Suppressor macrophage treated with lipopolysaccharide for 1 hour (primary cell): ENCODE data around the gene EFNA1.
"Not testable (repeated sequence)": the region's sequence is repeated elsewhere in the genome, so short reads cannot be mapped to it uniquely, and the experiment has no call there.

ENCODE experiments used
- DNase-seq, 3 donors: peaks; one replicate each; pipeline ENCODE4 v3.0.0-alpha.2; 2020 to 2022

EFNA1 gene

DNA sequence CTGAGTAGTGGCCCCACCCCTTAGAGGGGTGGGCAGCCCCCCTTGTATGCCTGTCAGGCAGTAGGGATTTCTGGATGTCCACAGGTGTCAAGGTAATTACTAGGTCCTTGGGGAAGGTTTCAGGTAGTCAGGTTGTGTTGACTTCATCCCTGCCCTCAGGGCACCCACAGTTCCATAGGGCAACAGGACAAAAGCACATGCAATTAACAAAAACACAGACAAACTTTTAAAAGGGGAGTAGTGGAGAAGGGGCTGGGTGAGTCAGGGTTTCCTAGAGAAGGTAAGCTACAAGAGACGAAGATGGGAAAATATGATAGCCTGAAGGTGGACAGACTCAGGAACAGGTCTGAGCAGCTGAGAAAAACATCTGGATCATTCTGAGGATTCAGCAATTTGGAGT, 31.3 kb downstream of the EFNA1 start:
- DNase-seq: no peak

DNA sequence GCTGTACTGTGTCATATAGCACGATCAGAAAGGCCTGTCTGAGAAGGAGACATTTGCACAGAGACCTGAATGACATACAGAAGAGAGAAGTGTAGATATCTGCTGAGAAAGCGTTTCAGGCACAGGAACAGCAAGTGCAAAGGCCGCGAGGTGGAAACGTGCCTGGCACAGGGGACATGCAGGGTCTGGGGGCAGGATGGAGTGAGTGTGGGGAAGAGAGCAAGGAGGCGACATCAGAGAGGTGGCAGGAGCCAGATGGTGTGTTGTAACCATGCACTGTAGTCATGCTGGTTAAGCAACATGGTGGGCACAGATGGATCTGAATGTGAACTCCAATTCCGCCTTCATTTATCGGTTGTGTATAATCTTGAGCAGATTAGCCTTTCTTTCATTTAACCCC, 32.5 kb downstream of the EFNA1 start:
- DNase-seq: no peak

DNA sequence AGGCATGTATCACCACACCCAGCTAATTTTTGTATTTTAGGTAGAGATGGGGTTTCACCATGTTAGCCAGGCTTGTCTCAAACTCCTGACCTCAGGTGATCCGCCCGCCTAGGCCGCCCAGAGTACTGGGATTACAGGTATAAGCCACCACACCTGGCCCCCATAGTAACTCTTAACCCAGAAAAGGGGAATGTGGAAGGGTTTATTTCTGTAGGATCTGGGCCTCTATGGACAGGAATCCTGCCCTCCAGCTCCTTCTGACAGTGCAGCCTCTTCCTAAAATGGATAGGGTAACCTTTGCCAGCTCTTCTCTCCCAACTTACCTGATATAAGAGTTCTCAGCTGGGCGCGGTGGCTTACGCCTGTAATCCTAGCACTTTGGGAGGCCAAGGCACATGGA, 35.0 kb downstream of the EFNA1 start:
- DNase-seq: not testable (repeated sequence)

DNA sequence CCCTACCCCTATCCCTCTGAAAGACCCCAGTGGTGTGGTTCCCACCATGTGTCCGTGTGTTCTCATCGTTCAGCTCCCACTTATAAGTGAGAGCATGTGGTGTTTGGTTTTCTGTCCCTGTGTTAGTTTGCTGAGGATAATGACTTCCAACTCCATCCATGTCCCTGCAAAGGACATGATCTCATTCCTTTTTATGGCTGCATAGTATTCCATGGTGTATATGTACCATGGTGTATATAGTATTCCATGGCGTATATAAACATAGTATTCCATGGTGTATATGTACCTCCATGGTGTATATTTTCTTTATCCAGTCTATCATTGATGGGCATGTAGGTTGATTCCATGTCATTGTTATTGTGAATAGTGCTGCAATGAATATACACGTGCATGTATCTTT, 36.1 kb downstream of the EFNA1 start:
- DNase-seq: not testable (repeated sequence)

DNA sequence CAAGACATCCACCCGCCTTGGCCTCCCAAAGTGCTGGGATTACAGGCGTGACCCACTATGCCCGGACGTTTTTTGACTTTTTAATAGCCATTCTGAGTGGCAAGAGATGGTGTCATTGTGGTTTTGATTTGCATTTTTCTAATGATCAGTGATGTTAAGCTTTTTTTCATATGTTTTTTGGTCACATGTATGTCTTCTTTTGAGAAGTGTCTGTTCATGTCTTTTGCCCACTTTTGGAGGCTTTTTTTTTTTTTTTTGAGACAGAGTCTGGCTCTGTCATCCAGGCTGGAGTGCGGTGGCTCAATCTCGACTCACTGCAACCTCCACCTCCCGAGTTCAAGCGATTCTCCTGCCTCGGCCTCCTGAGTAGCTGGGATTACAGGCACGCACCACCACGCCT, 36.9 kb downstream of the EFNA1 start:
- not testable (repeated sequence) for DNase-seq

DNA sequence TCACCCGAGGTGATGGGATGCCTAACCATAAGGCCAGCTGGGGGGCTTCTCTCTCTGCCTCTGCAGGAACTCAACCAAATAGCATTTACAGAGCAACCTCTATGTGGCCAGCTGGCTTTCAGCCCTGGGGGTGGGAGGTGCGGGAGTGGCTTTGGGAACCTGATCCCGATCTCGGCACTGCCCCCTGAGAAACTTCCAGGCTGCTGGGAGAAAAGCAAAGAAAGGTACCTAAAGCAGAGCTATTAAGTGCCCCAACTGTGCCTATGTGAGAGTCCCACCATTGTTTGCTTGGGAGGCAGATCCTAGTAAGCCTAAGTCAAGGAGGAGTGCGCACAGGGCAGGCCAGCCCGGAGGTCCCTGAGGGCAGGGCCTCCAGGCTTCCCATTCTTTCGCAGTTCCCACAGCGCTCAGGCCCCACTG, 38.4 kb downstream of the EFNA1 start:
- no peak for DNase-seq

DNA sequence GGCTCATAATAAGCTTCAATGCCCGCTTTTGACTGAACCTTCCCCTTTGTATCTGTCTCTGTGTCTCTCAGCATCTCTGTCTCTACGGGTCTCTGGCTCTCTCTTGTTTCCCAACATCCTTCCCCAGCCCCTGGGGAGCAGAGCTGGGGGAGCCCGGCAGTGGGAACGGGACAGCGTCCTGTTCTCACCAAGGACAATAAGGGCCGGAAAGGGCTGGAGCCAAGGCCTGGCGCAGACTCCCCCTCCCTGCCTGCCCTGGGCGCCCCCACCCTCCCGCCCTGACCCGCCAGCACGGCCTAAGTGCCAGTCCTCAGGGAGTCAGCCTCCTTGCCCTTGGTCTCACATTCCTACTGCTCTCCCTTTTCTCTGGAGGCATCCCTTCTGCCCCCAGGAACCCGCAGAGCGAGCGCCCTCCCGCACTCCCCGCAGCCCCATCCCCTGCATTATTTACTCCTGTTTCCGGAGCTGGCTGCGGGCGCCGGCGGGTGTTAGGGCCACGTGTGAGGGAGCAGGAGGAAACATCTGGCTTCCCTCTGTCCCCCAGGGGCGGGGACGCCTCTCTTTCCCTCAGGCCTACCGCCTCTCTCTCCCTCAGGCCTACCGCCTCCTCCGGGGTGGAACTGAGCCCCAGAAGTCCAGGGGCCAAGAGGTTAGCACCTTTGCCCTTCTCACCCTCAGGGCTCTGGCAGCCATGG, 38.9 kb downstream of the EFNA1 start:
- DNase-seq: peak in 1 of 3 donors; percentile 31

DNA sequence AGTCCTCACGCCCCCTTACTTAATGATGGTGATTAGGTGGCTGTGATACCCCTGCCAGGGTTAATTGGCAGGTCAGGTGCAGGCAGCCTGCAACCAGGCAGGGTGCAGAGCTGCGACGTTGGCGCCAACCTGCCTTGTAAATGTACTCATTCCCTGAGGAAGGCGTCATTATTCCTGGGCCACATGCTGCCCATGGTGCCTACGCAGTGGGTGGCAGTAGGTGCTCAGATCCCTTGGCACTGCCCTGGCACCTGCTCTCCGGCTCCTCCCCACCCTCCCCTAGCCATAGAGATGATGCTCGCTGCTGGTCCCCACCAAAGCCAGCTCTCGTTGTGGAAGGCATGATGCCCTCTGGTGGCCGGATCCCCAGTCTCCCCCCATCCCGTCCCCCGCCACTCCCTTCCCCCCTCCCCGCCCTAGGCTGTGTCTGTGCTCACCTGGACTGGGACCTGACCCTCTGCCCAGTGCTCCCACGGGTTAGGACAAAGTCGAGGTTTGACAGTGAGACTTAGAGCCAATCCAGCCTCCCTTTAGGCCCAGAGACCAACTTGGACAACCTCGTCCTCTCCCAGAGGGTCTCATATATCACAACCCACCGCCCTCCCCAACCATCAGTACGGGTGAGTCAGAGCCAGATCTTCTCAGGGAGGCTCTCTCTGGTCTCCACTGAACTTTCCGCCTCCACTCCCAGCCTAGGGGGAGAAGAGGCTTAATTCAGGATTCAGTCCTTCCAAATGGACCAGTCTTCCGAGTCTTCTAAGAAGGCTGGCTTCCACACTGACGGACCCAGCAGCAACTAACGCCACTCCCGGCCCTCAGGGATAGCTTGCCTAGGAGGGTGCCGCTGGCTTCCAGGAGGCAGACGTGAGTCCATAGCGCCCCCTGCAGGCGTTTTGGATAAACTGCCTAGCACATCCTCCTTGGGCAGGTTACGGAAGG, 39.8 kb downstream of the EFNA1 start:
- peak; percentile 91 to 95 (median 95) for DNase-seq

DNA sequence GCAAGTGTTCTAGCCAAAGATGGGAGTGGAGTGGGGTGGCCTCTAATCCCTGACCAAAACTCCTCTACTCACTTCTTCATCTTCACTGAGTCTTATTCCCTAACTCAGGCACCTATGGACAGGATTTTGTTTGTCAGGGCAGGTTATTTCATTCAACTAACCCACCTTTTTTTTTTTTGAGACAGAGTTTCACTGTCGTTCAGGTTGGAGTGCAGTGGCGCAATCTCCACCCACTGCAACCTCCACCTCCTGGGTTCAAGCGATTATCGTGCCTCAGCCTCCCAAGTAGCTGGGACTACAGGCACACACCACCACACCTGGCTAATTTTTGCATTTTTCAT, 40.4 kb downstream of the EFNA1 start:
- not testable (repeated sequence) for DNase-seq

DNA sequence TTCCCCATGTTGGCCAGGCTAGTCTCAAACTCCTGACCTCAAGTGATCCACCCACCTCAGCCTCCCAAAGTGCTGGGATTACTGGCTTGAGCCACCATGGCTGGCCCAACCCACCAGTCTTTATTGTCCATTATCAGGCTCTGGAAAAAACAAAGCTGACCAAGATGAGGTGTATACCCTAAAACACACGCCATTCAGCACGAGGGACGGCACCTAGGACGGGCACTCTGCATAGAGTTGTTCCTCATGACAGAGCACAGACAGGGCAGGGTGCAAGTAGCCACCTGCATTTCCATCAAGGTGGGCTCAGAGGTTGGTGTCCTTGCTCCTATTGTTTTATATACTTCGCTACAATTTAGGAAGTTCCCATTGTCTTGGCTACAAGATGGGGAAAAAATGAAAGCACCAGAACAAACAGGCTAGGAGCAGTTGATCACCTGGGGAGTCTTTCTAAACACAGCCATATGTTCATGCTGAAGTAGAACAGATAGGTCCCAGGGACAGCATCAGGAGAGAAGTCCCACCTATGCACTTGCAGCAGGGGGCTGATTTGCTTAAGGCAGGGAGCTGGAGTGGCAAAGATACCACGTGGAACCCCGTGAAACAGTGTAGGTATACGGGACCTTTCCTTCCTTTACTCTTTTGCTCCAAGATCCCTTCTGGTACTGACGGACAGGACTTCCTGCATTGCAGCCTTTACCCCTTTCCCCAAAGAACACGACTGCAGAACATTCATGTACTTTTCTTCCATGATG, 41.0 kb downstream of the EFNA1 start:
- no peak for DNase-seq

DNA sequence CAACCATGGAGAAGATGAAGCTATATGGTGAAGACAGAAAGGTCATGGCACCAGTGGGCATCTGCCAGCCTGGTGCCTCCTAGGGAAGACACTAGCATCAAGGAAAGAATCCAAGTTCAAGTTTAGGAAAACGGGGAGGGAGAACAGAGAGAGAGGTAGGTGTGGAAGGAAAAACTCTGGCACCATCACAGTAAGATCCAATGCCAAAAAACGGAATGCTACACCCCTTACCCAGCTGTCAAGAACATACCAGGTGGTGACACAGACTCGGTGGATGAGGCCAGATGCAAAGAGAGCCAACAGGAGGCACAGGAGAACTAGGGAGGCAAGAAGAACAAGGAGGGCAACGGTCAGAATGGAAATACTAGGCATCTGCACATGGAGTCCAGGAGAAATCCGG, 41.9 kb downstream of the EFNA1 start:
- no peak for DNase-seq

DNA sequence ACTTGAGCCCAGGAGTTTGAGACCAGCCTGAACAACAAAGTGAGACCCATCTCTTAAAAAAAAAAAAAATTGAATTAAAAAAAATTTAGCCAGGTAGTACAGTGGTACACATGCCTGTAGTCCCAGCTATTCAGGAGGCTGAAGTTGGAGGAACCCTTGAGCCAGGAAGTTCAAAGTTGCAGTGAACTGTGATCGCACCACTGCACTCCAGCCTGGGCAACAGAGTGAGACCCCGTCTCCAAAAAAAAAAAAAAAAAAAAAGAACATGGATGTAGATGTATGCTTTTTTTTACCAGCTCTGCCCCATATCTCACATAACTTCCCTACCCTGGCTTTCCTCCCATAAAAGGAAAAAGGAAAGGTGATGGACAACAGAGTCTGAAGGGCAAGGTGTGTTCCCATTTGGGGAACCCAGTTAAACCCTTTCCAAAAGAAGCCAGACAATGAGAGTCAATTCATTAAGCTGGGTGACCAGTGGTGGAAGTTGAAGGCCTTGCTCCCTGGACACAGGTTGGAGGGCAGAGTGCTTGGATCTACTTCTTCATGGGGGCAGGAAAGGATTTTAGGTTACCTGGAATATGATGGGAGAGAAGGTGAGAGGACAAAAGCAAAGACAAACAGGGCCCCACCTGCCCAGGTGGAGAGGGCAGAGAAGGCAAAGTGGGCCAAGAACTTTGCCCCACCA, 42.6 kb downstream of the EFNA1 start:
- DNase-seq: no peak

DNA sequence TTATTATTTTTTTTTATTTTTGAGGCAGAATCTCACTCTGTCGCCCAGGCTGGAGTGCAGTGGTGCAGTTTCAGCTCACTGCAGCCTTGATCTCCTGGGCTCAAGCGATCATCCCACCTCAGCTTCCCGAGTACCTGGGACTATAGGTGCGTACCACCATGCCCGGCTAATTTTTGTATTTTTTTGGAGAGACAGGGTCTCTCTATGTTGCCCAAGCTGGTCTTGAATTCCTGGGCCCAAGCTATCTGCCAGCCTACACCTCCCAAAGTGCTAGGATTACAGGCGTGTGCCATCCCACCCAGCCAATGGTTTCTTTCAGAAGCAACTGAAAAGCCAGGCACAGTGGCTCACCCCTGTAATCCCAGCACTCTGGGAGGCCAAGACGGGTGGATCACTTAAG, 43.1 kb downstream of the EFNA1 start:
- DNase-seq: no peak

DNA sequence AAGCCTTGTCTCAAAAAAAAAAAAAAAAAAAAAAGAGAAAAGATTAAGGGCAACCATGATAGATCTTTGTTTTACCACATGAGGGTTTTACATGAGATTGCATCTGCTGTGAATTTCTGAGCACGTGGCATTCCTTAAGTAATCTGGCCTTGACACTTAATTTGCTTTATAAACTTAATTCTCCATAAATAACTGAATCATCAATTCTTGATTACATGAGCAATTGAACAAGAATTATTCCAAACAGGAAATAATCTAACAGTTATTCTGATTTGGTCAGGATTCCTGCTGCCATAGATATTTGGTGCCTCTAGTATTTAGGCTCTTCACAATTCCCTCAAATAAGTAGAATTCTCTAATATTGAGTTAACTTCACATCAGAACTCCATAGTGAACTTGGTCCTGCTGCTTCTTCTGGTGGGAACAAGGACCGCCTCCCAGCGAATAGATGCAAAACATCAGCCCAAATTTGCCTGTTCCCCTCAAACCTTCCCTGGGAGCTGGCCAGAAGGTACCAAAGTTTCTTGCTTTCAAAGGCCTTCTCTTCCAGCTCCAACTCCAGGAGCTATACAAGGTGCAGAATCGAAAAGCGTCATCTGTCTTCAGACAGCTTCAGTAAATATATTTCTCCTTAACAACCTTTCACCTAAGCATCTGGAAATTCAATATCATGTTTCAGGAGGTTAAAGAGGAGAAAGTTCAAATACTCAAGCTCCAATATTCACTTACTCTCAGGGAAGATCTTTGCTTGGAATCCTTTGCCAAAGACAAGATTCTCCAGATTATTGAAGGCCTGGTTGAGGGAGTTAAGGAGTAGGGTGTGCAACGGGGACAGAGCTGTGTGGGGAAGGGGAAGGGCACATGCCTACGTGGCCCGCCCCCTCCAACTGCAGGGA, 44.4 kb downstream of the EFNA1 start:
- DNase-seq: peak in 2 of 3 donors; percentile 38 to 62

DNA sequence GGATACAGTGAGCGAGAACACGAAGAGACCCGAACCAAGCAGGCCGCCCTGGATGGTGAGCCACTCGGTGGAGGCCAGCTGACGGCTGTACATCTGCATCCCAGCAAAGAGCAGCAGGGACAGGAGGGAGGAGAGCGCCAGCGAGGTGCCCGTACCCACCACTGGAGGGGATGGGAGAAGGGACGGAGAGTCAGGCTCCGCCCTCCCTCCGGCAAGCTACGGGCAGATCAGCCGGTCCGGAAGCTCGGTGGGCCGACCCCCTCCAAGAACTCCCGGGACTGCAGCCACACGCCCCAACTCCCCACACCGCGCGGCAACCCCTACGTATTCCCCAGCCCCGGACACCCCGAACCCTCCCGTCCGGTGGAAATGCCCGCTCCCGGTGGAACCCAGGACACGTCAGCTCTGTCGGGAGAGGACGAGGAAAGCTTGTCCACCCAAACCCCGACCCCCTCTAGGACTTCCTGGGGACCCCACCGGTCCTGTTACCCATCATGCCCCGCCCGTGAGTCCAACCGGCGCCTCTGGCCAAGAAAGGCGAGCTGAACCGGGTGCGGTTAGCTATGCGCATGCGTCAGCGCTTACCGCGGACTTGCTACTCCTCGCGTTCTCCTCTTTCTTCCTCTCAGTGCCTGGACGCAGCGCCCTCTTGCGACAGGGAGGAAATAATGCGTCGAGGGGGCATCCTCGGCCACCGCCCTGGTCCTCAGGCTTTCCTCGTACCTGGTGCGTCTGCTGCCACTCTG, 45.2 kb downstream of the EFNA1 start, which contains the start of gene KRTCAP2:
TSS of gene KRTCAP2 (minus strand) at position 573 of the 746 bp plus-strand sequence. CDS start at position 493, 80 bp downstream.
- peak; percentile 96 to 98 (median 96) for DNase-seq

DNA sequence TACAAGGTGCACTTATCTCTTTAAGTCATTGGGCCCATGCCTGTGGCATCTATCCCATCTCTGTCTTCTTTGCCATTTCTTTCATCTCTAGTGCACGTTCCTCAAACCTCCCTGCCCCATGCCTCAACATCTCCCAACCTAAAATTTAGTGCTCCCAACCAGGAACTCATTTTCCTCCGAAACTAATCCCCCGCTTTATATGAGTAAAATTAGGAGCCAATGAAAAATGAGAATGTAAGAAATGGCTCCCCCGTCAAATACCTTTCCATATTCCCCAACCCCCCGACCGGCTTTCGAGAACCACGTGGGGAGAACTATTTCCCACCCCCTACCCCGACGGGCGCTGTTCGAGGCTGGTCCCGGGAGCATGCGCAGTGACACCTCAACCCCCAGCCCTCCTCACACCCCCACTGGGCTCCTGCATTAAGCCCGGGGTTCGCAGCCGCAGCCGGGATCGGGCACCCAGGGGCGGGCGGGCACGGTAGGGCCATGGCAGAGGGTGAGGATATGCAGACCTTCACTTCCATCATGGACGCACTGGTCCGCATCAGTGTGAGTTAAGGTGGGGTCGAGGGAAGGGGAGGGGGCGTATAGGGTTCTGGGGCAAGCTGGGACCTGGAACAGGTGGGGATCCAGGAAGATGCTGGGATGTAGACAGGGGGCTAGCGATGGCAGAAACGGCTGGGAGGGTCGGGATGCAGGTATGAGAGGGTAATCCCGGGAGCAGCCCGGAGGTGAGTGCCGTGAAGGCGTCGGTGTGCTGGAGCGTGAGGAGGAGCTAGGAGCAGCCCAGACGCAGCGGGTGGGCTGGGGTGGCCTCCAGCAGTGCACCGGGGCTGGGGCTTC, 46.0 kb downstream of the EFNA1 start, which contains the start of gene TRIM46:
TSS of gene TRIM46 (plus strand) at position 372 of the 846 bp plus-strand sequence. CDS start at position 490, 118 bp downstream.
- DNase-seq: no peak

DNA sequence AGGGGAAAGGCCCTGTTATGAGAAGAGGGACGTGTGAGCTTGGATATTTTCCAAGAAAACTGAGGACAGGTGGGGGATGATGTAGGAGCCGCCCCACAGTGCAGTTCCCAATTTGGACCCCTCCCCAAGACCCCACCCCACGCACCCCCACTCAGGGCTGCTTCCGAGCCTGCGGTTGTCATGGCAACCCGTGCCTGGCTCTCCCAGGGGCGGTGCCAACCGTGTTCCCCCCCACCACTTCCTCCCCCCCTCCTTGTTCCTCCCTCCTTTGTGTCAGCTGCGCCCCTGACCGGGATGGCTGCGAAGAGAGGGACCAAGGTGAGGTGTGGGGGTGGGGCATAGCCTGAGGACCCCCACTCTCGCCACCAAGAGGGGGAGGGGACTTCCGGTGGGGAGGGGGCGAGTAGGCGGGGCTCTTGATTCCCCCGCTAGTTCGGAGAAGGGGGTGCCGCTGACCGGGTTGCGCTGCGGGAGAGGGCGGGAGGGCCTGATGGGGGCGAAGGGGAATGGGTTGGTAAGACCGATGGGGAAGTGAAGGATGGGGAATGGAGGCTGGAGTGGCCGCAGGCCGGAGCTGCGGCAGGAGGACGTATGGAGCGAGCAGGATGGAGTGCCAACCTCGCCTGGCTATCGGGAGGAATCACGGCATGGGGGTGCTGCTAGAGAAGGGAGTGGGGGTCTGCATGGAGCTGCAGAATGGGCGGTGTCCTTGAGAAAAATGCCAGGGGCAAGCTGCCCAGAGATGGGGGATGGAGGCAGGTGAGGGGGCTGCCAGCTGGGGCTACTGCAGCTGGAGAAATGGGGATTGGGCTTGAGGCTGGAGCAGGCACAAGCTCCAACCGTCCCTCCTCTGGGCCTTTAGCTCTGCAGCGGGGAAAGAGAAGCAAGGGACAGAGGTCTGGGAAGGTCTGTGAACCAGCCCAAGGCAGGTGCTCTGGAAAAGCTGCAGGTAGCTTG, 46.9 kb downstream of the EFNA1 start:
- DNase-seq: no peak

DNA sequence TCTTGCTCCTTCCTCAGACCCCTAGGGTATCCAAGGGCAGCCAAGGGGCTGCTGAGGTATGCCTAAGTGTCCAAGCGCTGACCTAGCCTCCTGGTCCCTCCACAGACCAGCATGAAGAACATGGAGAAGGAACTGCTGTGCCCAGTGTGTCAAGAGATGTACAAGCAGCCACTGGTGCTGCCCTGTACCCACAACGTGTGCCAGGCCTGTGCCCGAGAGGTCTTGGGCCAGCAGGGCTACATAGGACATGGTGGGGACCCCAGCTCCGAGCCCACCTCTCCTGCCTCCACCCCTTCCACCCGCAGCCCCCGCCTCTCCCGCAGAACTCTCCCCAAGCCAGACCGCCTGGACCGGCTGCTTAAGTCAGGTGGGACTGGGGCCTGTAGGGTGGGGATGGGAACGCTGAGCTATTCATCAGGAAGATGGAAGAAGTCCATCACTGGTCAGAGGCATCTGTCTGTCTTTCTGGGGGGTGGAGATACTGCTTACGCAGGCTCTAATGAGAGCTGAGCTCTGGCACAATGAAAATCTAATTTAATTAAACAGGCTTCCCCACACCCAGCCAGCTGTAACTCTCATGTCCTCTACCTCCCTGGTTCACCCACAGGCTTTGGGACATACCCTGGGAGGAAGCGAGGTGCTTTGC, 47.7 kb downstream of the EFNA1 start:
- no peak for DNase-seq
